ENCODE results near the gene EREG. TPM values are rescaled to one million over a fixed set of nuclear protein-coding genes. Genes with fewer than 3 reads are reported as not detected.

The EREG gene
- total RNA-seq, 2 experiments from 2014 or later, result 0.58 to 0.59 TPM

- DNase-seq (no peak), ATAC-seq (ENCODE audit: poor library complexity) (no peak)
- no peaks in the 10 kb centered on the region for H3K4me1 ChIP-seq (ENCODE audit: insufficient read depth, low read length)
- intact Hi-C loops (cut with DNase I, micrococcal nuclease), result no loop called here
- POLR2A ChIA-PET, result no interaction called here
- Mint-ChIP-seq H3K36me3 (ENCODE audit: low read depth) (no peaks in the 10 kb centered on the region), H3K4me1 (ENCODE audit: low read depth) (no peaks in the 10 kb centered on the region), H3K4me3 (no peak overlapping the region), H3K27ac (no peak overlapping the region), H3K27me3 (peaks cover 28% of the 10 kb centered on the region), H3K9me3 (peaks cover 10% of the 10 kb centered on the region)
- peaks cover 13% of the 10 kb centered on the region in 2 experiments for H3K9me3 ChIP-seq (ENCODE audit: control insufficient read depth in 1 of 2, insufficient read depth in 1 of 2, low read length in 2 of 2)
- TF ChIP-seq CTCF (IDR thresholded peaks at IDR 0.05), result no peak
- no peaks in the 10 kb centered on the region for H3K36me3 ChIP-seq (ENCODE audit: insufficient read depth, low read length)
- no peak overlapping the region for H3K4me3 ChIP-seq (ENCODE audit: low read length)
- CTCF ChIA-PET, result no interaction called here
- H3K27me3 ChIP-seq (ENCODE audit: control insufficient read depth in 1 of 2, insufficient read depth in 2 of 2, low read length in 2 of 2), result peaks cover 0 to 4% of the 10 kb centered on the region in 2 experiments
- no peak overlapping the region for H3K27ac ChIP-seq (ENCODE audit: low read depth in 1 of 2, low read length in 2 of 2)
Measured at GRCh38 chr4:74344031-74344430, 20.9 kb upstream of the EREG start.

GRCh38 chr4:74353858-74354257 is 11.1 kb upstream of the EREG start:
- DNase-seq, result no peak
- no peaks in the 10 kb centered on the region for H3K9me3 Mint-ChIP-seq
- no peaks in the 10 kb centered on the region for H3K4me1 Mint-ChIP-seq (ENCODE audit: low read depth)
- Histone ChIP-seq H3K9me3 (ENCODE audit: control insufficient read depth in 1 of 2, insufficient read depth in 1 of 2, low read length in 2 of 2) (no peaks in the 10 kb centered on the region), H3K4me3 (ENCODE audit: low read length) (no peak overlapping the region), H3K36me3 (ENCODE audit: insufficient read depth, low read length) (no peaks in the 10 kb centered on the region), H3K4me1 (ENCODE audit: insufficient read depth, low read length) (no peaks in the 10 kb centered on the region), H3K27ac (ENCODE audit: low read depth in 1 of 2, low read length in 2 of 2) (no peak overlapping the region), H3K27me3 (ENCODE audit: control insufficient read depth in 1 of 2, insufficient read depth in 2 of 2, low read length in 2 of 2) (no peaks in the 10 kb centered on the region)
- ChIA-PET POLR2A (no interaction called here), CTCF (no interaction called here)
- ATAC-seq (ENCODE audit: poor library complexity), result no peak
- intact Hi-C loops (cut with DNase I, micrococcal nuclease), result no loop called here
- no peak for TF ChIP-seq CTCF (IDR thresholded peaks at IDR 0.05)
- H3K27me3 Mint-ChIP-seq, result peaks cover 5% of the 10 kb centered on the region
- H3K36me3 Mint-ChIP-seq (ENCODE audit: low read depth), result no peaks in the 10 kb centered on the region
- no peak overlapping the region for H3K4me3 Mint-ChIP-seq
- H3K27ac Mint-ChIP-seq, result no peak overlapping the region

GRCh38 chr4:74357965-74358364 is 7.0 kb upstream of the EREG start:
- TF ChIP-seq CTCF (IDR thresholded peaks at IDR 0.05), result no peak
- ATAC-seq (ENCODE audit: poor library complexity) (no peak), DNase-seq (no peak)
- H3K27ac Mint-ChIP-seq, result no peak overlapping the region
- H3K4me1 ChIP-seq (ENCODE audit: insufficient read depth, low read length), result no peaks in the 10 kb centered on the region
- intact Hi-C loops (cut with DNase I, micrococcal nuclease), result loop anchor here in 1 of 2 experiments (2.0 kb wide), 1 partner anchor 37 kb away; no protein-coding TSS in a partner anchor
- POLR2A ChIA-PET, result no interaction called here
- CTCF ChIA-PET, result no interaction called here
- H3K9me3 Mint-ChIP-seq, result no peaks in the 10 kb centered on the region
- no peak overlapping the region for H3K27ac ChIP-seq (ENCODE audit: low read depth in 1 of 2, low read length in 2 of 2)
- no peak overlapping the region for H3K4me3 Mint-ChIP-seq
- no peak overlapping the region for H3K4me3 ChIP-seq (ENCODE audit: low read length)
- peaks cover 0 to 5% of the 10 kb centered on the region in 2 experiments for H3K27me3 ChIP-seq (ENCODE audit: control insufficient read depth in 1 of 2, insufficient read depth in 2 of 2, low read length in 2 of 2)
- no peaks in the 10 kb centered on the region for H3K36me3 Mint-ChIP-seq (ENCODE audit: low read depth)
- H3K9me3 ChIP-seq (ENCODE audit: control insufficient read depth in 1 of 2, insufficient read depth in 1 of 2, low read length in 2 of 2), result no peaks in the 10 kb centered on the region
- H3K4me1 Mint-ChIP-seq (ENCODE audit: low read depth), result no peaks in the 10 kb centered on the region
- H3K36me3 ChIP-seq (ENCODE audit: insufficient read depth, low read length), result no peaks in the 10 kb centered on the region
- peaks cover 11% of the 10 kb centered on the region for H3K27me3 Mint-ChIP-seq

Measured in CD4-positive, alpha-beta T cell (primary cell).